Immature natural killer cell (primary cell): ENCODE results near the gene ACYP2. TPM values are rescaled to one million over a fixed set of nuclear protein-coding genes. Genes with fewer than 3 reads are reported as not detected.
"Not testable (repeated sequence)": the region's sequence is repeated elsewhere in the genome, so short reads cannot be mapped to it uniquely, and the experiment has no call there.

Experiments
- DNase-seq, 3 donors: peaks; one replicate each; pipeline ENCODE4 v3.0.0; 2022; ENCODE audit warnings: mixed read lengths in 1 of 3
- H3K27ac Mint-ChIP-seq, 6 donors: one replicate each; pipeline ENCODE4 v1.8.0; 2020; ENCODE audit warnings: mixed read lengths in 6 of 6, mild to moderate bottlenecking in 5 of 6, inconsistent platforms in 4 of 6, moderate library complexity in 3 of 6
- H3K27me3 Mint-ChIP-seq, 3 donors: one replicate each; pipeline ENCODE4 v1.8.0; 2020 to 2021; ENCODE audit warnings: low read depth in 3 of 3, mild to moderate bottlenecking in 3 of 3, mixed read lengths in 3 of 3, moderate library complexity in 3 of 3, inconsistent platforms in 1 of 3
- H3K36me3 Mint-ChIP-seq, 3 donors: one replicate each; pipeline ENCODE4 v1.8.0; 2020; ENCODE audit warnings: mixed read lengths in 3 of 3, inconsistent platforms in 2 of 3, mild to moderate bottlenecking in 2 of 3
- H3K4me1 Mint-ChIP-seq, 2 donors: one replicate each; pipeline ENCODE4 v1.8.0; 2020; ENCODE audit warnings: inconsistent platforms in 2 of 2, mild to moderate bottlenecking in 2 of 2, mixed read lengths in 2 of 2, moderate library complexity in 1 of 2
- H3K4me3 Mint-ChIP-seq, 5 donors: one replicate each; pipeline ENCODE4 v1.8.0; 2020; ENCODE audit warnings: mild to moderate bottlenecking in 5 of 5, mixed read lengths in 5 of 5, inconsistent platforms in 3 of 5, moderate library complexity in 3 of 5
- H3K9me3 Mint-ChIP-seq, 6 donors: one replicate each; pipeline ENCODE4 v1.8.0; 2020; ENCODE audit warnings: mild to moderate bottlenecking in 6 of 6, mixed read lengths in 6 of 6, inconsistent platforms in 4 of 6, moderate library complexity in 3 of 6
- polyA plus RNA-seq, 3 donors: library from polyadenylated mRNA; unstranded; fragments of 300-500 nt; fragmentation: Illumina TruSeq; gene quantifications; one replicate each; pipeline ENCODE4 v1.2.3, GENCODE V29; 2021

Gene ACYP2
- polyA plus RNA-seq, 3 donors from 2014 or later = 18.8 to 20.0 (median 19.6) TPM

DNA sequence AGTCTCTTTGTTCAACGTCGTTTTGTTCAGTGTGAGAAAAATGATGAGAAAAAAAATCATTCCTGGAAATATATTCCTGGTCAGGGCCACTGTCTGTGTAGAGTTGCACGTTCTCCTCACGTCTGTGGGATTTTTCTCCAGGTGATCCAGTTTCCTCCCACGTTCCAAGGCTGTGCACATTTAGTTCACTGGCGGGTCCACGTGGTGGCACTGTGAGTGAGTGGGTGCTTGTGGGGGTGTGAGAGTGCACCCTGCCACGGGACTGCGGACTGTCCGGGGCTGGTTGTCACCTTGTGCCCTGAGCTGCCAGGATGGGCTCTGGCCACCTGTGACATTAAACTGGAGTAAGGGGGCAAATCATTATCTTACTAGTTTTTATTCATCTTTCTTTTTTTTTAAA, 30.3 kb upstream of the ACYP2 start:
- Mint-ChIP-seq H3K4me1 (no peaks in the 10 kb centered on the region), H3K27ac (peak overlapping the region in 1 of 6 donors; percentile 23)

GRCh38 chr2:54086157-54086556, 29.3 kb upstream of the ACYP2 start:
- Mint-ChIP-seq H3K4me3 (no peak overlapping the region), H3K9me3 (no peaks in the 10 kb centered on the region), H3K27me3 (peaks cover 1 to 6% (median 3%) of the 10 kb centered on the region in 3 donors), H3K27ac (no peak overlapping the region), H3K4me1 (no peaks in the 10 kb centered on the region), H3K36me3 (no peaks in the 10 kb centered on the region)
- no peak for DNase-seq

More for the DNA sequence above, 30.3 kb upstream of the ACYP2 start:
- Mint-ChIP-seq H3K36me3 (no peaks in the 10 kb centered on the region), H3K27me3 (peaks cover 0 to 2% (median 1%) of the 10 kb centered on the region in 3 donors), H3K4me3 (no peak overlapping the region), H3K9me3 (no peaks in the 10 kb centered on the region)
- DNase-seq = no peak

- Mint-ChIP-seq H3K9me3 (no peaks in the 10 kb centered on the region), H3K36me3 (peaks cover 0 to 7% (median 0%) of the 10 kb centered on the region in 3 donors), H3K4me1 (peaks cover 3 to 5% of the 10 kb centered on the region in 2 donors), H3K27ac (no peak overlapping the region), H3K4me3 (no peak overlapping the region), H3K27me3 (peaks cover 1 to 3% (median 3%) of the 10 kb centered on the region in 3 donors)
- DNase-seq = no peak
These were observed 27.2 kb upstream of the ACYP2 start for GRCh38 chr2:54088191-54088634.

- Mint-ChIP-seq H3K36me3 (peaks cover 0 to 7% (median 0%) of the 10 kb centered on the region in 3 donors), H3K27ac (peak overlapping the region in 1 of 6 donors; percentile 9)
These were observed 26.7 kb upstream of the ACYP2 start for GRCh38 chr2:54088719-54089118.

DNA sequence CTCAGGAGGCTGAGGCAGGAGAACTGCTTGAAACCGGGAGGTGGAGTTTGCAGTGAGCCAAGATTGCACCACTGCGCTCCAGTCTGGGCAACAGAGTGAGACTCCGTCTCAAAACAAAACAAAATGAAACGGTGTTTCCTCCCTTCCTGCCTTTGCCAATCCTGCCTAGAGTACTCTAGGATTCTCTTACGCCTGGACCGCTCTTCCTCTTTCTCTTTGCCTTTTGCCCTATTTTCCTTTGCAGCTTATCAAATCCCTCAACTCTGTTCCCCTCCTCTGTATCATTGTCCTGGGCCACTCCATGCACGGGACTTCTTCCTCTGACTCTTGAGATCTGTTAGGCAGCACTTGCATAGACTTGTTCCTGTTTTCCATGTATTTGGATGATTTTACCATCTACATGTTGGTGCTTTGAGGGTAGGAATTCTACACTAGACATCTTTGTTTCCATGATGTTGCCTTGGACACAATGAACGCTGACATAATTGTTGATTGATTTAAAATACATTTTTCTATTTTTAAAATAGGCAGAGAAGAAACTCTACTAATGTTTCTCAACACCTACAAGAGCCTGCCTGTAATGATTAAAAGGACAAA, 24.8 kb upstream of the ACYP2 start:
- peaks cover 1 to 3% (median 1%) of the 10 kb centered on the region in 3 donors for H3K27me3 Mint-ChIP-seq
- no peaks in the 10 kb centered on the region for H3K9me3 Mint-ChIP-seq
- H3K27ac Mint-ChIP-seq = no peak overlapping the region
- H3K36me3 Mint-ChIP-seq = peaks cover 0 to 10% (median 4%) of the 10 kb centered on the region in 3 donors
- no peak for DNase-seq
- no peak overlapping the region for H3K4me3 Mint-ChIP-seq
- peaks cover 4 to 7% of the 10 kb centered on the region in 2 donors for H3K4me1 Mint-ChIP-seq

More at GRCh38 chr2:54088719-54089118, 26.7 kb upstream of the ACYP2 start:
- Mint-ChIP-seq H3K4me3 (no peak overlapping the region), H3K27me3 (peaks cover 1 to 3% (median 3%) of the 10 kb centered on the region in 3 donors), H3K9me3 (no peaks in the 10 kb centered on the region), H3K4me1 (peaks cover 4 to 7% of the 10 kb centered on the region in 2 donors)
- DNase-seq = no peak

- H3K36me3 Mint-ChIP-seq = peaks cover 4 to 14% (median 4%) of the 10 kb centered on the region in 3 donors
- no peak for DNase-seq
- no peak overlapping the region for H3K4me3 Mint-ChIP-seq
- peak overlapping the region in 2 of 6 donors; percentile 18 to 23 for H3K27ac Mint-ChIP-seq
- H3K27me3 Mint-ChIP-seq = peaks cover 1 to 3% (median 1%) of the 10 kb centered on the region in 3 donors
- H3K4me1 Mint-ChIP-seq = peaks cover 4 to 7% of the 10 kb centered on the region in 2 donors
- H3K9me3 Mint-ChIP-seq = no peaks in the 10 kb centered on the region
These were observed 22.5 kb upstream of the ACYP2 start for GRCh38 chr2:54092940-54093339.

GRCh38 chr2:54095406-54095805, 20.0 kb upstream of the ACYP2 start:
- not testable (repeated sequence) for H3K27ac Mint-ChIP-seq, DNase-seq, H3K4me1 Mint-ChIP-seq, H3K9me3 Mint-ChIP-seq, H3K27me3 Mint-ChIP-seq, H3K4me3 Mint-ChIP-seq
- peaks cover 4 to 14% (median 4%) of the 10 kb centered on the region in 3 donors for H3K36me3 Mint-ChIP-seq

- H3K9me3 Mint-ChIP-seq, H3K27ac Mint-ChIP-seq, H3K27me3 Mint-ChIP-seq, DNase-seq, H3K4me3 Mint-ChIP-seq, H3K4me1 Mint-ChIP-seq: not testable (repeated sequence)
- H3K36me3 Mint-ChIP-seq = peaks cover 4 to 14% (median 4%) of the 10 kb centered on the region in 3 donors
These were observed 19.3 kb upstream of the ACYP2 start for GRCh38 chr2:54096141-54096540.

GRCh38 chr2:54097124-54097523, 18.3 kb upstream of the ACYP2 start:
- Mint-ChIP-seq H3K27me3 (peaks cover 0 to 2% (median 0%) of the 10 kb centered on the region in 3 donors), H3K4me3 (no peak overlapping the region), H3K4me1 (peaks cover 4 to 7% of the 10 kb centered on the region in 2 donors), H3K36me3 (peaks cover 4 to 13% (median 4%) of the 10 kb centered on the region in 3 donors), H3K9me3 (no peaks in the 10 kb centered on the region), H3K27ac (peak overlapping the region in 1 of 6 donors; percentile 14)
- no peak for DNase-seq

DNA sequence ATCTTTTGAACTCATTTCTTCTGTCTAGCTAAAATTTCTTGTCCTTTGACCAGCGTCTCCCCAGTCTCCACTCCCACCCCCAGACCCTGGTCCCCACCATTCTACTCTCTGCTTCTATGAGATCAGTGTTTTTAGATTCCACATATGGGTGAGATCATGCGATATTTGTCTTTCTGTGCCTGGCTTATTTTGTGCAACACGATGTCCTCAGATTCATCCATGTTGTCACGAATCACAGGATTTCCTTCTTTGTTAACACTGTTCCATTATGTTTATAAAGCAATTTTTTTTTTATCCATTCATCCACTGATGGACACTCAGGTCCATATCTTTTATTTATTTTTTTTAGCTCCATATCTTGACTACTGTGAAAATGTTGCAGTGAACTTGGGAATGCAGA, 16.0 kb upstream of the ACYP2 start:
- peaks cover 6% of the 10 kb centered on the region in 2 donors for H3K4me1 Mint-ChIP-seq
- peaks cover 0 to 6% (median 4%) of the 10 kb centered on the region in 3 donors for H3K36me3 Mint-ChIP-seq
- H3K27ac Mint-ChIP-seq = no peak overlapping the region
- DNase-seq = no peak
- H3K4me3 Mint-ChIP-seq = no peak overlapping the region
- peaks cover 0 to 2% (median 0%) of the 10 kb centered on the region in 3 donors for H3K27me3 Mint-ChIP-seq
- no peaks in the 10 kb centered on the region for H3K9me3 Mint-ChIP-seq

DNA sequence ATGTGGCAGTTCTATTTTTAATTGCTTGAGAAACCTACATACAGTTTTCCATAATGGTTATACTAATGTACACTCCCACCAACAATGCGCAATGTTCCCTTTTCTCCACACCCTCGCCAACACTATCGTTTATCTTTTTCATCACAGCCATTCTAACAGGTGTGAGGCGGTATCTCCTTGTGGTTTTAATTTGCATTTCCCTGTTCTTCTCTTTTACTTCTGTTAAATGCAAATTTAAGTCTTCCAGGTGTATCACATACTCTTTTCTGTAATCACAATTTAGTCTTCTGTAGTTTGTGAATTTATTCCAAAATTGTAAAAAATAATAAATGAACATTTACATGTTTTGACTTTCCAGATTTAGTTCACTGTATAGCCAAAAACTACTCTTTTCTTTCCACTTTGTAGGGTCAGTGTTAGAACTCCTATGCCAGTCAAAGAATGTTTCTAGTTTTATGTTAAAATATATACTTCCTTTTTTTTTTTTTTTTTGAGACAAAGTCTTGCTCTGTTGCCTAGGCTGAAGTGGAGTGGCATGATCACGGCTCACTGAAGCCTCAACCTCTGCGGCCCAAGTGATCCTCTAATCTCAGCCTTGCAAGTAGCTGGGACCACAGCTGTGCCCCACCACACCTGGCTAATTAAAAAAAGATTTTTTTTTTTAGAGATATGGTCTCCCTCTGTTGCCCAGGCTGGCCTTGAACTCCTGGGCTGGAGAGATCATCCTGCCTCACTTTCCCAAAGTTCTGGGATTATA, 15.4 kb upstream of the ACYP2 start:
- Mint-ChIP-seq H3K4me3 (no peak overlapping the region), H3K27me3 (peaks cover 0 to 2% (median 0%) of the 10 kb centered on the region in 3 donors), H3K9me3 (no peaks in the 10 kb centered on the region), H3K27ac (no peak overlapping the region), H3K4me1 (peaks cover 6% of the 10 kb centered on the region in 2 donors), H3K36me3 (peaks cover 0 to 6% (median 4%) of the 10 kb centered on the region in 3 donors)
- no peak for DNase-seq

GRCh38 chr2:54100772-54101171, 14.6 kb upstream of the ACYP2 start:
- peaks cover 0 to 6% (median 4%) of the 10 kb centered on the region in 3 donors for H3K36me3 Mint-ChIP-seq
- no peak for DNase-seq
- no peak overlapping the region for H3K27ac Mint-ChIP-seq
- no peak overlapping the region for H3K4me3 Mint-ChIP-seq
- H3K27me3 Mint-ChIP-seq = peaks cover 0 to 2% (median 0%) of the 10 kb centered on the region in 3 donors
- peaks cover 6% of the 10 kb centered on the region in 2 donors for H3K4me1 Mint-ChIP-seq
- H3K9me3 Mint-ChIP-seq = no peaks in the 10 kb centered on the region

- H3K4me1 Mint-ChIP-seq = peaks cover 6 to 8% of the 10 kb centered on the region in 2 donors
- no peak overlapping the region for H3K4me3 Mint-ChIP-seq
- peak overlapping the region in 1 of 6 donors; percentile 10 for H3K27ac Mint-ChIP-seq
- H3K27me3 Mint-ChIP-seq = peaks cover 0 to 2% (median 0%) of the 10 kb centered on the region in 3 donors
- H3K9me3 Mint-ChIP-seq = no peaks in the 10 kb centered on the region
- peak in 2 of 3 donors; percentile 7 to 23 for DNase-seq
- H3K36me3 Mint-ChIP-seq = peaks cover 0 to 3% (median 0%) of the 10 kb centered on the region in 3 donors
These were observed 11.7 kb upstream of the ACYP2 start for GRCh38 chr2:54103454-54104314.
